ENCODE results near the gene TRPM3. TPM values are rescaled to one million over a fixed set of nuclear protein-coding genes. Genes with fewer than 3 reads are reported as not detected.

Gene TRPM3
- total RNA-seq, 1 donor from 2014 or later, result 0.25 TPM

DNA sequence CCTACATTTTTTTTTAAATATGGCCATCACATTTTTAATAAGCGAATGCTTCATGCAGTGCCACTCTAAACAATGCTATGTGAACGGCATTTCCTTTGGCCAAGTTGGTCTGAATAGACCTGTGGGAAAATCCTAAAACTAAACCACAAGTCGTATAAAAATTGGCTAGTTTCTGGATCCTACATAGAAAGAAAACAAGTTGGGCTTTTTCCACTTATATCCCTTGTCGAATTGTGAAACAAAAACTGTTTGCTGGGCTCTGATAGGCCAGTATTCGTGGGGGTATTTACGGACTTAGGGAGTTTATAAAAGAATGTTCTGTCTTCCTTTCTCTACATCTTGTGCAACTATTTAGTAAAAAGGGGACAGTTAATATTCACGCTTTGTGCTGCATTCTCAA is 553.9 kb downstream of the TRPM3 start:
- Histone ChIP-seq H3K27ac (no peak overlapping the region), H3K4me1 (peaks cover 33% of the 10 kb centered on the region), H3K4me3 (no peak overlapping the region), H3K36me3 (no peaks in the 10 kb centered on the region), H3K27me3 (no peaks in the 10 kb centered on the region), H3K9me3 (no peaks in the 10 kb centered on the region)
- no peak for DNase-seq (ENCODE audit: extremely low spot score in 2 of 2)
- intact Hi-C loops (cut with DNase I), result no loop called here
- TF ChIP-seq POLR2A (IDR thresholded peaks at IDR 0.05) (no peak), POLR2AphosphoS5 (IDR thresholded peaks at IDR 0.05; ENCODE audit: insufficient read depth in 1 of 2, low read depth in 1 of 2) (no peak)
- TF ChIP-seq, protein P1, sequence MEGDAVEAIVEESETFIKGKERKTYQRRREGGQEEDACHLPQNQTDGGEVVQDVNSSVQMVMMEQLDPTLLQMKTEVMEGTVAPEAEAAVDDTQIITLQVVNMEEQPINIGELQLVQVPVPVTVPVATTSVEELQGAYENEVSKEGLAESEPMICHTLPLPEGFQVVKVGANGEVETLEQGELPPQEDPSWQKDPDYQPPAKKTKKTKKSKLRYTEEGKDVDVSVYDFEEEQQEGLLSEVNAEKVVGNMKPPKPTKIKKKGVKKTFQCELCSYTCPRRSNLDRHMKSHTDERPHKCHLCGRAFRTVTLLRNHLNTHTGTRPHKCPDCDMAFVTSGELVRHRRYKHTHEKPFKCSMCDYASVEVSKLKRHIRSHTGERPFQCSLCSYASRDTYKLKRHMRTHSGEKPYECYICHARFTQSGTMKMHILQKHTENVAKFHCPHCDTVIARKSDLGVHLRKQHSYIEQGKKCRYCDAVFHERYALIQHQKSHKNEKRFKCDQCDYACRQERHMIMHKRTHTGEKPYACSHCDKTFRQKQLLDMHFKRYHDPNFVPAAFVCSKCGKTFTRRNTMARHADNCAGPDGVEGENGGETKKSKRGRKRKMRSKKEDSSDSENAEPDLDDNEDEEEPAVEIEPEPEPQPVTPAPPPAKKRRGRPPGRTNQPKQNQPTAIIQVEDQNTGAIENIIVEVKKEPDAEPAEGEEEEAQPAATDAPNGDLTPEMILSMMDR (IDR thresholded peaks at IDR 0.05), result no peak

DNA sequence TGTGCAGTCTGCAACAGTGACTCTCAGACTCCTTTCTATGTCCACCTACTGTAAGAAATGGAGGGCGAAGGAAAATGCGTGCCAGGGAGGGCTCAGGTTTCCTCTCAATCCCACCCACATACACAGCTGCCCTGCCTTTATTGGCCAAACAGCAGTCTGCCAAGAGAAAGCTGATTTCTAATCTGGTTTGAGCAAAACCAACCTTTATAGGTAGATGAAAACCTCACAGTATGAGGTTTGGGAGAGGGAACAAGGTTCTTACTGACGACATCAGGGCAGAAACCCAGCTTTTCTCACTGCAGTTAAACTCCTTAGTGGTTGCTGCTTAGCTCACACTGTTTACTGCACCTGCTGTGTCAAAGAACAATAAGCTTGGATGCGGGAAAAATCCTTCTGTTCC is 554.7 kb downstream of the TRPM3 start:
- no peak overlapping the region for H3K27ac ChIP-seq

DNA sequence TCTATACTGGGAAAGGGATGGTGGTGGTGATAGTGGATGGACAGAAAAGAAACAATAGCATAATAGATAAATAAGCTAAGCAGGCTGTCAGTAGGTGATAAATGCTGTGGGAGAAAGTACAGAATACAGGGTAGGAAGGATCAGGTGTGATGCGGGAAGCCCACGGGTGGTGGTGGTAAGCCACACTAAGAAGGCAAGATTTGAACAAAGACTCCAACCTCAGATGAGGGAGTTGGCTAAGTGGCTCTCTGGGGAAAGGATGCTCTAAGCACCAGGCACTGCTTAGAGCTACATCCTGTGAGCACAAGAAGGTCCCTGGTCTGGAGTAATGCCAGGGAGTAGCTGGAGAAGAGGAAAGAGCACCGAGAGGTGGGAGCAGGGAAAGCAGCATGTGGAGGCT is 555.4 kb downstream of the TRPM3 start:
- peaks cover 38% of the 10 kb centered on the region for H3K4me1 ChIP-seq
- intact Hi-C loops (cut with DNase I), result no loop called here

More for the DNA sequence above, 554.7 kb downstream of the TRPM3 start:
- Histone ChIP-seq H3K4me3 (no peak overlapping the region), H3K36me3 (no peaks in the 10 kb centered on the region), H3K9me3 (no peaks in the 10 kb centered on the region), H3K27me3 (no peaks in the 10 kb centered on the region), H3K4me1 (peaks cover 33% of the 10 kb centered on the region)
- intact Hi-C loops (cut with DNase I), result no loop called here
- TF ChIP-seq, protein P1 (IDR thresholded peaks at IDR 0.05), result no peak
- no peak for TF ChIP-seq POLR2A (IDR thresholded peaks at IDR 0.05)
- TF ChIP-seq POLR2AphosphoS5 (IDR thresholded peaks at IDR 0.05; ENCODE audit: insufficient read depth in 1 of 2, low read depth in 1 of 2), result no peak
- DNase-seq (ENCODE audit: extremely low spot score in 2 of 2), result peak in 1 of 2 donors; percentile 27

DNA sequence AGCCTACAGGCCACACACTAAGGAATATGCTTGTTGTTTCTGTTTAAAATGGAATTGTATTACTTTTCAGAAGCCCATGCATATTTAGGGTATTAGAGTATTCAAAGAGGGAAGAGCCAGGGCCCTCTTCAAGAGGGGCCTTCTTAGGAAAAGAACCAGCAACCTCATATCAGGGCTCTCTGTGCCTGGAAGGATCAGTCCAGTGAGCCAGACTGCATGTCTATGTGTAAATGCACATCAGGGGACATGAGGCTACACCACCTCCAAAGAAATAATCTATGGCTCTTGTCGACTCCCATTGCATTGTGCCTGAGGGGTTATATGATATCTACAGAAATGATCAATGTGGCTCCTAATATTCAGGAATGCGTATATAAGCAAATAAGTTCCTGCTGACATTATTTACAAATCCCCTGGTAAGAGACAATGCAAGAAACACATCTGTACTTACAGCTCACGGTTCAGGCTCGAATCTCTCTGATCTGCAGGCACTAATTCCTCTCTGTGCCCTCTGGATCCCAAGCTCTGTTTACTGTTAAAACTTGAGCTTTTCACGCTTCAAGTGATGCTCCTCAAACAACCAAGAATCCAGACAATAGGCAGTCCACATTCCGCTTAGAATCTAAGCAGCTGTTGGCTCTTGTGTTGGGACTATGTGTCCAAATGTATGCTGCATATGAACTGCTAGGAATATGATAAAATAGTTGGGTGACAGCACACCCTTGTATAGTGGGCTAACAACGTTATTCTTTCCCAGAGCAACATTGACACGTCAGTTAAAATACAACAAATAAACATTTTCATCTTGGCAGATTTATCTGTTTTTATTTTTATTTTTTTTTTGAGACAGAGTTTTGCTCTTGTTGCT is 556.7 kb downstream of the TRPM3 start:
- peak overlapping the region; percentile 66 for H3K27ac ChIP-seq
- peak in 1 of 2 donors; percentile 79 for DNase-seq (ENCODE audit: extremely low spot score in 2 of 2)
- H3K27me3 ChIP-seq, result no peaks in the 10 kb centered on the region
- H3K9me3 ChIP-seq, result no peaks in the 10 kb centered on the region
- intact Hi-C loops (cut with DNase I), result no loop called here
- H3K4me3 ChIP-seq, result no peak overlapping the region
- H3K36me3 ChIP-seq, result no peaks in the 10 kb centered on the region
- no peak for TF ChIP-seq POLR2AphosphoS5 (IDR thresholded peaks at IDR 0.05; ENCODE audit: insufficient read depth in 1 of 2, low read depth in 1 of 2)
- TF ChIP-seq, protein P1 (IDR thresholded peaks at IDR 0.05), result no peak
- TF ChIP-seq POLR2A (IDR thresholded peaks at IDR 0.05), result no peak
- peaks cover 36% of the 10 kb centered on the region for H3K4me1 ChIP-seq

More for the DNA sequence above, 555.4 kb downstream of the TRPM3 start:
- H3K27ac ChIP-seq, result no peak overlapping the region
- no peaks in the 10 kb centered on the region for H3K36me3 ChIP-seq
- DNase-seq (ENCODE audit: extremely low spot score in 2 of 2), result no peak
- TF ChIP-seq POLR2AphosphoS5 (IDR thresholded peaks at IDR 0.05; ENCODE audit: insufficient read depth in 1 of 2, low read depth in 1 of 2) (no peak), POLR2A (IDR thresholded peaks at IDR 0.05) (no peak)
- TF ChIP-seq, protein P1 (IDR thresholded peaks at IDR 0.05), result no peak
- no peak overlapping the region for H3K4me3 ChIP-seq
- H3K27me3 ChIP-seq, result no peaks in the 10 kb centered on the region
- H3K9me3 ChIP-seq, result no peaks in the 10 kb centered on the region

Data from vagina (tissue), 2 donors.